ENCODE data around the gene STARD3. TPM values are rescaled to one million over a fixed set of nuclear protein-coding genes. Genes with fewer than 3 reads are reported as not detected.

Gene STARD3
- total RNA-seq, 1 experiment from 2014 or later, result 2,579 TPM

- H3K9me3 Mint-ChIP-seq (ENCODE audit: low read depth, unreplicated experiment), result no peaks in the 10 kb centered on the region
- peak overlapping the region; percentile 67 for H3K27ac Mint-ChIP-seq (ENCODE audit: unreplicated experiment)
- intact Hi-C loops (cut with micrococcal nuclease; ENCODE audit: unreplicated experiment), result loop anchor here (5.0 kb wide), 3 partner anchors 51 to 714 kb away; partner anchors contain the start of gene TOP2A
- BruUV-seq (replicated peaks), result no TSS peak
- peak; percentile 95 for DNase-seq
- peak overlapping the region; percentile 71 for H3K4me3 Mint-ChIP-seq (ENCODE audit: low read depth, unreplicated experiment)
- no peak for TF ChIP-seq CTCF (IDR thresholded peaks at IDR 0.05; ENCODE audit: unreplicated experiment)
- CTCF ChIA-PET, result interaction anchor here (0.5 to 161.2 kb wide), 36 partner anchors 12 to 1845 kb away, joined by 3 to 42089 read pairs (median 5); partner anchors contain the start of genes ERBB2, GRB7, GSDMA and GSDMB
- H3K36me3 Mint-ChIP-seq (ENCODE audit: insufficient read depth, unreplicated experiment), result peaks cover 96% of the 10 kb centered on the region
- no peaks in the 10 kb centered on the region for H3K27me3 Mint-ChIP-seq (ENCODE audit: unreplicated experiment)
- peaks cover 87% of the 10 kb centered on the region for H3K4me1 Mint-ChIP-seq (ENCODE audit: low read depth, unreplicated experiment)
Observed at GRCh38 chr17:39702901-39703893, 66.3 kb downstream of the STARD3 start.

- CTCF ChIA-PET, result interaction anchor here (0.6 to 161.2 kb wide), 25 partner anchors 11 to 1844 kb away, joined by 3 to 42089 read pairs (median 9); partner anchors contain the start of genes ERBB2, GRB7, GSDMA and GSDMB
- no TSS peak for BruUV-seq (replicated peaks)
- TF ChIP-seq CTCF (IDR thresholded peaks at IDR 0.05; ENCODE audit: unreplicated experiment), result no peak
- Mint-ChIP-seq H3K36me3 (ENCODE audit: insufficient read depth, unreplicated experiment) (peaks cover 100% of the 10 kb centered on the region), H3K4me1 (ENCODE audit: low read depth, unreplicated experiment) (peaks cover 90% of the 10 kb centered on the region), H3K27ac (ENCODE audit: unreplicated experiment) (peak overlapping the region; percentile 67), H3K4me3 (ENCODE audit: low read depth, unreplicated experiment) (peak overlapping the region; percentile 71), H3K27me3 (ENCODE audit: unreplicated experiment) (no peaks in the 10 kb centered on the region), H3K9me3 (ENCODE audit: low read depth, unreplicated experiment) (no peaks in the 10 kb centered on the region)
- no peak for DNase-seq
- intact Hi-C loops (cut with micrococcal nuclease; ENCODE audit: unreplicated experiment), result loop anchor here (5.0 kb wide), 3 partner anchors 52 to 713 kb away; partner anchors contain the start of gene TOP2A
Observed at GRCh38 chr17:39703913-39704312, 67.0 kb downstream of the STARD3 start.

GRCh38 chr17:39704821-39705551 is 68.0 kb downstream of the STARD3 start:
- H3K4me3 Mint-ChIP-seq (ENCODE audit: low read depth, unreplicated experiment), result peak overlapping the region; percentile 71
- intact Hi-C loops (cut with micrococcal nuclease; ENCODE audit: unreplicated experiment), result loop anchor here (5.0 kb wide), 4 partner anchors 53 to 712 kb away; partner anchors contain the start of gene TOP2A
- no TSS peak for BruUV-seq (replicated peaks)
- peaks cover 100% of the 10 kb centered on the region for H3K36me3 Mint-ChIP-seq (ENCODE audit: insufficient read depth, unreplicated experiment)
- peak overlapping the region; percentile 67 for H3K27ac Mint-ChIP-seq (ENCODE audit: unreplicated experiment)
- H3K9me3 Mint-ChIP-seq (ENCODE audit: low read depth, unreplicated experiment), result no peaks in the 10 kb centered on the region
- no peaks in the 10 kb centered on the region for H3K27me3 Mint-ChIP-seq (ENCODE audit: unreplicated experiment)
- H3K4me1 Mint-ChIP-seq (ENCODE audit: low read depth, unreplicated experiment), result peaks cover 92% of the 10 kb centered on the region
- peak; percentile 99 for DNase-seq
- no peak for TF ChIP-seq CTCF (IDR thresholded peaks at IDR 0.05; ENCODE audit: unreplicated experiment)
- CTCF ChIA-PET, result interaction anchor here (0.6 to 161.2 kb wide), 45 partner anchors 10 to 1433 kb away, joined by 3 to 42089 read pairs (median 7); partner anchors contain the start of genes ERBB2, GRB7, GSDMA and GSDMB

Measured in Calu3 (cell line).